HG03025 (cell line): ENCODE measurements around the gene BCDIN3D.
"Not testable (repeated sequence)": the region's sequence is repeated elsewhere in the genome, so short reads cannot be mapped to it uniquely, and the experiment has no call there.

ENCODE experiments used
- ATAC-seq: cut with Tn5 transposase; IDR thresholded peaks from one replicate; pipeline ENCODE4 v1.9.1; 2021; ENCODE audit warnings: mild to moderate bottlenecking, moderate library complexity; ENCODE audit not compliant: unreplicated experiment, low FRiP score

BCDIN3D gene

GRCh38 chr12:49878021-49878420 lies 35.1 kb upstream of the BCDIN3D start:
- no peak for ATAC-seq

GRCh38 chr12:49877066-49877465 lies 34.2 kb upstream of the BCDIN3D start:
- ATAC-seq, result no peak

GRCh38 chr12:49876070-49876469 lies 33.2 kb upstream of the BCDIN3D start:
- no peak for ATAC-seq

- no peak for ATAC-seq
Observed at GRCh38 chr12:49875115-49875720, 32.3 kb upstream of the BCDIN3D start.

GRCh38 chr12:49874142-49874897 lies 31.4 kb upstream of the BCDIN3D start:
- no peak for ATAC-seq

- no peak for ATAC-seq
Observed at GRCh38 chr12:49873361-49873934, 30.5 kb upstream of the BCDIN3D start.

GRCh38 chr12:49872781-49873181 lies 29.9 kb upstream of the BCDIN3D start:
- ATAC-seq, result no peak

- no peak for ATAC-seq
Observed at GRCh38 chr12:49872381-49872780, 29.5 kb upstream of the BCDIN3D start.

GRCh38 chr12:49871811-49872251 lies 28.9 kb upstream of the BCDIN3D start:
- not testable (repeated sequence) for ATAC-seq

GRCh38 chr12:49871263-49871561 lies 28.3 kb upstream of the BCDIN3D start:
- ATAC-seq, result no peak

GRCh38 chr12:49870501-49871262 lies 27.8 kb upstream of the BCDIN3D start:
- ATAC-seq, result no peak

GRCh38 chr12:49869816-49870500 lies 27.1 kb upstream of the BCDIN3D start:
- no peak for ATAC-seq

- no peak for ATAC-seq
Observed at GRCh38 chr12:49868952-49869815, 26.3 kb upstream of the BCDIN3D start.

- ATAC-seq, result no peak
Observed at GRCh38 chr12:49868449-49868848, 25.5 kb upstream of the BCDIN3D start.

- ATAC-seq, result no peak
Observed at GRCh38 chr12:49867570-49868341, 24.9 kb upstream of the BCDIN3D start.

GRCh38 chr12:49866859-49867569 lies 24.1 kb upstream of the BCDIN3D start:
- ATAC-seq, result no peak

- ATAC-seq, result no peak
Observed at GRCh38 chr12:49865782-49866135, 22.9 kb upstream of the BCDIN3D start.

- no peak for ATAC-seq
Observed at GRCh38 chr12:49865109-49865781, 22.3 kb upstream of the BCDIN3D start.
